HTERT RPE-1 (cell line): ENCODE results near the gene SLC2A2.

Experiments used
- in situ Hi-C: fragments of 300-500 bp; cut with MboI; formaldehyde crosslinking; loops from 4 replicates; pipeline ENCODE4 v1.14.3; 2020; ENCODE audit warnings: low sequenced_read_pairs

Gene SLC2A2

DNA sequence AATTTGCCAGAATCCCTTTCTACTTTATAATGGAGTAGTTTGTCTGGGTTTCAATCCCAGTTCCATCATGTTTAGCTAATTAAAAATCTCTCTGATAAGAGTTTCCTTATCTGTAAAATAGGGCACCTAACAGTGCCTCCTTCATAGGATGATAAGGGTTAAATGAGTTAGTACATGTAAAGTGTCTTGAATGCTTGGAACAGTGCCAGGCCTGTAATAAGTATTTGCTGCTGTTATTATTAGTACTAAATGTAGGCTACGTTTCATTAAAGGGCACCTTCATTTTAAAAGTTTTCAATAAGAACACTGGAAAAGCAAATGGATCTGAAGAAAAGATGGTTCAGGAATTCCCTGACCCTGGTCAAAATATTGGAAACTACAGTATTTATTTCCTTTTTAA, 11.8 kb upstream of the SLC2A2 start:
- in situ Hi-C loops, result no loop called here

DNA sequence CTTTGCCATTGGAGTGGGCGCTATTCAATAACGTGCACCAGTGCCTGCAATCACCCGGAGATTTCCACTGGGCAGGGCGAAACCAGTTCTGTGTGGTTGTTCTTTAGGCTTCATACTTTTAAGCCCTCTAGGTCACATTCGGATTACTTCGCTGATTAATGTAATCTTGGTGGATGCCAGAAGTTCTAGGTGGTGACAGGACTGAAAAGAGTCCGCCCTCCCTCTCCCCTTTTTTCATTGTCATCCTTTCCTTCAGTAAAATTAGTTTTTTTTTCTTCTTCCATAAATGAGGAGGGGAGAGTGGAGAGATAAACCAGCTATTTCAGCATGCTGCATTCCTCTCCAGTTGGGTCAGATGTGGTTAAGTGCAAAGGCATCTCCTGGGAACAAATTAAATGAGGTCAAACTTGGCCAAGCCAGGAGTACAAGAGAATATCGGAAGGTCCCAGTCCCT, 2.3 kb upstream of the SLC2A2 start:
- in situ Hi-C loops, result no loop called here

GRCh38 chr3:171028025-171028778, 1.7 kb upstream of the SLC2A2 start:
- in situ Hi-C loops, result no loop called here

GRCh38 chr3:171023566-171023965, 3.0 kb downstream of the SLC2A2 start:
- in situ Hi-C loops, result no loop called here

DNA sequence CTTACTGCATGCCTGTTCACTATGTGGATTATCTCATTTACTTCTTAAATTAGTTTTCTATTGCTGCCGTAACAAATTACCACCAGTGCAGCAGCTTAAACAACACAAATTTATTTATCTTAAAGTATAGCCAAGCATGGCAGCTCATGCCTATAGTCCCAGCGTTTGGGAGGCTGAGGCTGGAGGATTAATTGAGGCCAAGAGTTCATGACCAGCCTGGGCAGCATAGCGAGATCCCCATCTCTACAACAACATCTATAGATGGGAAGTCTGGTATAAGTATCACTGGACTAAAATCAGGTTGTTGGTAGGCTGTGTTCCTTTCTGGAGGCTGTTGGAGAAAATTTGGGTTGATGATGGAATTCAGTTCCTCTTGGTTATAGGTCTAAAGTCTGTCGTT, 5.1 kb downstream of the SLC2A2 start:
- in situ Hi-C loops, result no loop called here

GRCh38 chr3:171018156-171018935, 8.2 kb downstream of the SLC2A2 start:
- in situ Hi-C loops, result no loop called here

DNA sequence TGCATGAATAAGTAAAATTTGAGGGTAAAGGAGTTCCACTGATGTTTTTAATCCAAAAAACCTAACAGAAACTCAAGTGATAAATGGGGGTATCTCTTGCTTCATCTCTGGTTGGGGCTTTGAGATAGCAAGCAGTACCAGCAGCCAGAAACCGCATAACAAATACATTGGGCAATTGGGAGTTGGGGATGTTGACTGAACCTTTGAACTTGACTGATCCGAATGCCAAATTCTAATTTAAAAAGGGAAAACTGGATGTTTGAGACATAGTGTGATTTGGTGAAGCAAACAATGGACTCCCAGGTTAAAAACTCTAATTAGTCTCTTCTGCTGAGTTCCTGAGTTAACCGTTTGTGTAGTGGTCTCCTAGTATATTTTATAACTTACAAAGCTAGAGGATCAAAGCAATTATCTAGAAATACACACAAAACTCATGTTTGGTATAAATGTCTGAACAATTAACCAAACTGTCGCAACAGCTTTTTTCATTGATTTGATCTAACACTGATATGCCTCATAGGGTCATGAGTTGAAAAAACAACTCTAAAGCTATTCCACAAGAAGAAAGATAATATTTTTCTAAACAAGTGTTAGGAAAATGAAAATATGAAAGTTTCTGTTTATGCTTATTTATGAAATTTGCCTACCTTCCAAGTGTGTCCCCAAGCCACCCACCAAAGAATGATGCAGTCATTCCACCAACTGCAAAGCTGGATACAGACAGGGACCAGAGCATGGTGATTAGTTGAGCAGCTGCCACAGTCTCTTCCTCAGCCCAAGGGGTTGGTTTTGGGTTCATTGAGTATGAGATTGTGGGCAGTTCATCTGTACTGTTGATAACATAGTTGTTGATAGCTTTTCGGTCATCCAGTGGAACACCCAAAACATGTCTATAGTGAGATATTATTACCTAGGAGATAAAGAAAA, 12.4 kb downstream of the SLC2A2 start:
- in situ Hi-C loops, result no loop called here

- in situ Hi-C loops, result no loop called here
Observed at GRCh38 chr3:171011873-171012336, 14.6 kb downstream of the SLC2A2 start.

GRCh38 chr3:171011109-171011872, 15.2 kb downstream of the SLC2A2 start:
- in situ Hi-C loops, result no loop called here

- in situ Hi-C loops, result no loop called here
Observed at GRCh38 chr3:171007316-171007715, 19.2 kb downstream of the SLC2A2 start.

DNA sequence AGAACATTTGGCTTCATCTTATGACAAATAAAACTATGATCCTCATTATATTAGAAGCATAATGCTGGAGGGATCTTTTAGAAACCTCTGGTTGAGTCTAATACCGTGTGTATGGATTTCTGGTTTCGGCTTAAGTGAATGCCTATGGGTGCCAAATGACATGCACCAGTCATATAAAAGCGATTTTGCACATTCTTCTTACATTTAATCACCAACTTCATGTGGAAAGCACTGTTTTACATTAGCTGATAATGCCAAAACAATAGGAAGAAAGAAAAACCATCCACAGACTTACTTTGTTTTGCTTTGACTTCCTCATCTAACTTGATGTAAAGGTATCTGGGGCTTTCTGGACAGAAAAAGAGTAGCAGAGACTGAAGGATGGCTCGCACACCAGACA, 20.9 kb downstream of the SLC2A2 start:
- in situ Hi-C loops, result no loop called here

- in situ Hi-C loops, result no loop called here
Observed at GRCh38 chr3:171001957-171002694, 24.4 kb downstream of the SLC2A2 start.

DNA sequence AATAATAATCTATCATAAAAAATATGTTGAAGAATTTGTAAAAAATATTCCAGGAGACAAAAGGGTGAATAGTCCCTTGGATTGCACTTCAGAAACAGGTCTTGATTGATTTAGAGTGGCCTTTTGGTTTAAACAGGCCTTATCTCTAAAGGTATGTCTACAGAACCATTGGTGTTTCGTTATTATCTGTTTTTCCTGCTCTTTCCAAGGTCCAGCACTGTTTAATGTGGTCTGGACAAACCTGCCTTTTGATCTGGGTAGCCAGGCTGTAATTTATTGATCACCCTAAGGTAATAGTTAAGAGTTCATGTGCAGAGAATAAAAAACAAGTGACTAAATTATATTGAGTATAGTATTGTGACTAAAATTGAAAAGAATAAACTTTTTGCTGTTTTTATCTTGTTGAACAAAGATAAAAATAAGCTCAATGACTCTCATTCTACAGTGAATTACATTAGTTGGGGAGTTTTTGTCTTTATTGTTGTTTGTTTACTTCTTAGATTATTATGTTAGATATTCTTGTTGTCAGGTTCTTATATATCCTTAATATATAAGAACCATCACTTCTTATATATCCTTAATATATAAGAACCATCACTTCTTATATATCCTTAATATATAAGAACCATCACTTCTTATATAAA, 25.1 kb downstream of the SLC2A2 start:
- in situ Hi-C loops, result no loop called here

GRCh38 chr3:171000281-171000680, 26.2 kb downstream of the SLC2A2 start:
- in situ Hi-C loops, result no loop called here

GRCh38 chr3:170999737-171000242, 26.7 kb downstream of the SLC2A2 start:
- in situ Hi-C loops, result no loop called here

- in situ Hi-C loops, result no loop called here
Observed at GRCh38 chr3:170997961-170998913, 28.3 kb downstream of the SLC2A2 start.

- in situ Hi-C loops, result no loop called here
Observed at GRCh38 chr3:170992854-170993253, 33.7 kb downstream of the SLC2A2 start.

- in situ Hi-C loops, result no loop called here
Observed at GRCh38 chr3:170991664-170992063, 34.9 kb downstream of the SLC2A2 start.
